Fibroblast of the aortic adventitia (primary cell): ENCODE data around the gene DGCR2. TPM values are rescaled to one million over a fixed set of nuclear protein-coding genes. Genes with fewer than 3 reads are reported as not detected.

Experiments used
- DNase-seq: peaks from one replicate; pipeline ENCODE4 v3.0.0-alpha.2; 2010; ENCODE audit warnings: low read depth
- H3K4me3 ChIP-seq: 2 replicates; pipeline ENCODE4 v1.5.1; 2011; ENCODE audit warnings: low read depth, mild to moderate bottlenecking, control low read depth, low read length, moderate library complexity
- total RNA-seq: library from RNA; depleted of rRNA; stranded (reverse); fragments of >200 nt; gene quantifications from 2 replicates; pipeline ENCODE4 v1.2.3, GENCODE V29; 2012; ENCODE audit warnings: low replicate concordance
- TF ChIP-seq, protein P1 (sequence below): IDR thresholded peaks from 2 replicates; pipeline ENCODE4 v1.5.1; 2011; ENCODE audit warnings: mild to moderate bottlenecking, low read length, control low read depth, inconsistent platforms; ENCODE audit not compliant: insufficient read depth

Gene DGCR2
- total RNA-seq, 1 donor = 29.2 TPM

DNA sequence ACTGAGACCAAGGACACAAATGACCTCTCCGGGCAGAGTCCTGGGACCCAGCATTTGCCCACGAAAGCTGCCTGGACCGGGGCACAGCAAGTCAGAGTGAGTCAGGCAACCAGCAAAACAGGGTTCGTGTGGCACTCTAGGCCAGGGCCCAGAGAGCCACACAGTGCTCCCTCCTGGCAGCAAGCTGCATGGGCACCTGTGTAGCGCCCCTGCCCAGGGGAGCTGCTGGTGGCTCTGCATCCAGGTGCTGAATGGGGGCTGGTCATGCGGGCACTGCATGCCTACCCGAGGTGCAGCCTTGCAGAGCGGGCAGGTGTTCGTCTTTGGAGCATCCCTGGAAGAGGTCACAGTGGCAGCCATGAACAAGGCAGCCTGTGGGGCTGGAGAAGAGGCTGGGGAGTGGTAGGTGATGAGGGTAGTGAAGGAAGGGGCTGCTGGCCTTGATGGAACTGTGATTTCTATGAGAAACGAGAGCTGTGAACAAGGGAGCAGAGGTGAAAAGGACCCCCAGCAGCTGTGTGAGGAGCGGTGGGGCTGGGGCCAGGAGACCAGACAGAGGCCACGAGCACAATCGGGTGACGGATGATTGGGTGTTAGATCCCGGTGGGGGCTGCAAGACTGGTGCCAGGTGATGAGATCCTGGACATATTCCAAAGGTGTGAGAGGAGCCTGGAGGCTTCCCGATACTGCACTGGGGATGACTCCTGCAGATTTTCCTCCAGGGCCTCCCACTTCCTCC is 63.3 kb downstream of the DGCR2 start:
- no peak overlapping the region for H3K4me3 ChIP-seq
- no peak for DNase-seq
- TF ChIP-seq, protein P1, sequence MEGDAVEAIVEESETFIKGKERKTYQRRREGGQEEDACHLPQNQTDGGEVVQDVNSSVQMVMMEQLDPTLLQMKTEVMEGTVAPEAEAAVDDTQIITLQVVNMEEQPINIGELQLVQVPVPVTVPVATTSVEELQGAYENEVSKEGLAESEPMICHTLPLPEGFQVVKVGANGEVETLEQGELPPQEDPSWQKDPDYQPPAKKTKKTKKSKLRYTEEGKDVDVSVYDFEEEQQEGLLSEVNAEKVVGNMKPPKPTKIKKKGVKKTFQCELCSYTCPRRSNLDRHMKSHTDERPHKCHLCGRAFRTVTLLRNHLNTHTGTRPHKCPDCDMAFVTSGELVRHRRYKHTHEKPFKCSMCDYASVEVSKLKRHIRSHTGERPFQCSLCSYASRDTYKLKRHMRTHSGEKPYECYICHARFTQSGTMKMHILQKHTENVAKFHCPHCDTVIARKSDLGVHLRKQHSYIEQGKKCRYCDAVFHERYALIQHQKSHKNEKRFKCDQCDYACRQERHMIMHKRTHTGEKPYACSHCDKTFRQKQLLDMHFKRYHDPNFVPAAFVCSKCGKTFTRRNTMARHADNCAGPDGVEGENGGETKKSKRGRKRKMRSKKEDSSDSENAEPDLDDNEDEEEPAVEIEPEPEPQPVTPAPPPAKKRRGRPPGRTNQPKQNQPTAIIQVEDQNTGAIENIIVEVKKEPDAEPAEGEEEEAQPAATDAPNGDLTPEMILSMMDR = no peak

DNA sequence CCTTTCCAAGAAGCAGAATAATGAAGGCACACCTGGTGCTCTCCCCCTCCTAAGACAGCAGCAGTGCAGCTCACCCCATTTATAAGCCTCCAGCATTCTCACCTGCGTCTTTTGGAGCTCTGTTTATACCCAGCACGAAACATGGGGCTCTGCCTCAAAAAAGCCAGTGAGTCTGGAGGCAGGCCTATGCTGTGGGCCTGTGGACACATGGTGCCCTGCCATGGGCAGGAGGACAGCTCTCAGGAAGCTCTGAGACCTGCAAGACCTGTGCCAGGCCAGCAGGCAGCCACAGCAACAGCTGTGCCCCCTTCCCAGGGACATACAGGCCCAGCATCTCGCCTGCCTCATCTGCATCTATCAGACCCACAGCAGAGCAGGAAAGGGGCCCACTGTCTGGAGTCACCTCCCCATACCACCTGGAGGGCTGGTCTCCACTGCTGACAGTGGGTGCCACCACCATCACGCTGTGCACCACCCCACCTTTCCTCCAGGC is 64.2 kb downstream of the DGCR2 start:
- no peak overlapping the region for H3K4me3 ChIP-seq
- no peak for DNase-seq
- TF ChIP-seq, protein P1 = no peak

DNA sequence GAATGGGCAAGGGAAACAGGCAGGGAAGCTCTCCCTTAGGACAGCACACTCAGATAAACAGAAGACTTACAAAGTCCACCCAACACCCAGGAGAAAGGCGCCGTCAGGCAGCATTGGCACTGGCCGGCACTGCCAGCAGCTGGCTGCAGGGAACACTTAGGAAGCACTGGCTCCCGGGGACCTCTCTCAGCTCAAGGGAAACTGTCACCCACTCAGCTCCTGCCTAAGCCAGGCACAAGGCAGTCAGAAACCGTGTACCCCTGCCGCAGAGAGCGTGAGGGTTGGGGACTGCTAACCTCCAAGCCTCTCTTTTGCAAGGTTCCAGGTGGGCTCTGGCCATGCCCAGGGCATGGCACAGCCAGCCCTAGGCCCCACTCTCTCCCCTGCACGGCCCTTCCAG is 64.7 kb downstream of the DGCR2 start:
- DNase-seq = no peak
- TF ChIP-seq, protein P1 = no peak

DNA sequence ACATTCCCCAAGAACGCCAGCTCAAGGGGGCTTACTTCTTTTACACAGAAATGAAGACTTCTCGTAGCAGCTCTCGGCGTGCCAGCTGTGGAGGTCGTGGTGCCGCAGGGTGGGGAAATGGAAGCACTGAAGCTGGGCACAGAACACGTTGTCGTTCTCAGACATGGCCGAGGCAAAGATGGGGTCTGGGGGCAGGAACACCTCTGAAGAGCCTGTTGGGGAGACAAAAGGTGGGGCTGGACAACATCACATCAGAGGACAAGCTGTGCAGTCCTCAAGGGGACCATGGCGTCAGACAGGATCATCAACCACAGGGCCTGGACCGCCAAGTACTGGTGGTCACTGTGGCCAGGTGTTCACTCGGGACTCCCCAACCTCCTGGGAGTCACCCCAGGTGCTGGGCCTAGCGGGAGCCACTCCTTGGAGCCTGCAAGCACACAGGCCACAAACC is 65.2 kb downstream of the DGCR2 start:
- no peak for DNase-seq
- TF ChIP-seq, protein P1 = no peak

More for the DNA sequence above, 64.7 kb downstream of the DGCR2 start:
- H3K4me3 ChIP-seq = no peak overlapping the region

DNA sequence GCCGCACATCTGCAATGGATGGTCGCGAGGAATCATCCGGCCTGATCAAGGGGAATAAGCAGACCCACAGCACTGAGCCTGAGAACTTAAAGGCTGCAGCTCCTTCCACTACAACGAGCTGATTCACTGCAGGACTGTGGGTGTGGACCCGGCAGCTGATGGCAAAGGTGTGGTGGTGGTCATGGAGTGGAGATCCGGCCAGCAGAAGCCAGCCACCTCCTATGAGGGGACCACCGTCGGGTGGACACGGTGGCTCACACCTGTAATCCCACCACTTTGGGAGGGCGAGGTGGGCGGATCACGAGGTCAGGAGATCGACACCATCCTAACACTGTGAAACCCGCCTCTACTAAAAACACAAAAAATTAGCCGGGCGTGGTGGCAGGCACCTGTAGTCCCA is 66.4 kb downstream of the DGCR2 start:
- H3K4me3 ChIP-seq = no peak overlapping the region
- DNase-seq = no peak
- TF ChIP-seq, protein P1 = no peak

More for the DNA sequence above, 65.2 kb downstream of the DGCR2 start:
- H3K4me3 ChIP-seq = no peak overlapping the region

DNA sequence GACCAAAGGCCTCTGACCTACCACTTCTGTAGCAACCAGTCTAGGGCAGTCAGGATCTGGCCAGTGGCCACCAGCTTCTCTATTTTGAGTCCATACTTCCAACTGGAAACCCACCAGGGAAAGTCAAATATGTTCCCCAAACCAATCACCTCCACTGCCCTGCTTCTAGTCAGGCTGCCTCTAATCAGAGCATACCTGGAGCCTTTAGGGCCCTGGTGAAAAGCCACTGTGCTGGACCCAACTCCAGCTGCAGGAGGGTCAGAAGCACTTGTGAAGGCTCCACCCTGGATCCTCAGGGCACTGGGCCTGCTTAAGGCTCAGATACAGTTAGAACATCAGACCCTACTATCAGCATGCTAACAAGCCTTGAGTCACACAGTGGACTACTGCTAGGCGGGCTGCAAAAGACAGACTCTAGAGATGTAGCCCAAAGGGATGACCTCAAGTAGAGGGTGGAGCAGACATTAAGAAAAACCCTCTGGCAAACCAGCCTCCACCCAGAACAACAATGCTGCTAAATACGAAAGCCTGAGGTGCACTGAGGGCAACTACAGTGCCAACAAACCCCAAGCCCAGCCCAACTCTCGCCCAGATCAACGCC is 69.2 kb downstream of the DGCR2 start:
- TF ChIP-seq, protein P1 = no peak
- DNase-seq = no peak
- no peak overlapping the region for H3K4me3 ChIP-seq
